AG09319 (cell line): ENCODE measurements around the gene SMAD2.

ENCODE experiments used
- DNase-seq: peaks from one replicate; pipeline ENCODE4 v3.0.0-alpha.2; 2010; ENCODE audit warnings: low read depth; ENCODE audit errors: extremely low read depth
- TF ChIP-seq, protein P1 (sequence below): IDR thresholded peaks from 2 replicates; pipeline ENCODE4 v1.5.1; 2011; ENCODE audit warnings: low read depth, mild to moderate bottlenecking, inconsistent platforms, low read length, moderate library complexity

Gene SMAD2

DNA sequence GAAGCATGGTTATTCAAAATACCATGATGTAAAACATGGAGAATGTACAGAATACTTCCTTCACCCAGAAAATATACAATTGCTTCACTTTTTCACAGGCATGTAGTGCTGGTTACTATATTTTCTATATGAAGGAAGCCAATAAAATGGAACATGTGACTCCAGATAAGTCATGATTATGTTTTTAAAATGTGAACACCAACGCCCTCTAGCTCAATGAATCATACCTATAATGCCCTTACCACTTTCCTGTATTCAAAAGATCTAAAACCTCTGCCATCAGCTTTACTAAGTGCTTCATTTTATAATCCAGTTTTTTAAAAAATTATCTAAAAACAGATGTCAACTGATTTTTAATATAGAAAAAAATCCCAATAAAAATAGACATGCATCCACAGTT lies 59.9 kb downstream of the SMAD2 start:
- TF ChIP-seq, protein P1, sequence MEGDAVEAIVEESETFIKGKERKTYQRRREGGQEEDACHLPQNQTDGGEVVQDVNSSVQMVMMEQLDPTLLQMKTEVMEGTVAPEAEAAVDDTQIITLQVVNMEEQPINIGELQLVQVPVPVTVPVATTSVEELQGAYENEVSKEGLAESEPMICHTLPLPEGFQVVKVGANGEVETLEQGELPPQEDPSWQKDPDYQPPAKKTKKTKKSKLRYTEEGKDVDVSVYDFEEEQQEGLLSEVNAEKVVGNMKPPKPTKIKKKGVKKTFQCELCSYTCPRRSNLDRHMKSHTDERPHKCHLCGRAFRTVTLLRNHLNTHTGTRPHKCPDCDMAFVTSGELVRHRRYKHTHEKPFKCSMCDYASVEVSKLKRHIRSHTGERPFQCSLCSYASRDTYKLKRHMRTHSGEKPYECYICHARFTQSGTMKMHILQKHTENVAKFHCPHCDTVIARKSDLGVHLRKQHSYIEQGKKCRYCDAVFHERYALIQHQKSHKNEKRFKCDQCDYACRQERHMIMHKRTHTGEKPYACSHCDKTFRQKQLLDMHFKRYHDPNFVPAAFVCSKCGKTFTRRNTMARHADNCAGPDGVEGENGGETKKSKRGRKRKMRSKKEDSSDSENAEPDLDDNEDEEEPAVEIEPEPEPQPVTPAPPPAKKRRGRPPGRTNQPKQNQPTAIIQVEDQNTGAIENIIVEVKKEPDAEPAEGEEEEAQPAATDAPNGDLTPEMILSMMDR = no peak
- no peak for DNase-seq

DNA sequence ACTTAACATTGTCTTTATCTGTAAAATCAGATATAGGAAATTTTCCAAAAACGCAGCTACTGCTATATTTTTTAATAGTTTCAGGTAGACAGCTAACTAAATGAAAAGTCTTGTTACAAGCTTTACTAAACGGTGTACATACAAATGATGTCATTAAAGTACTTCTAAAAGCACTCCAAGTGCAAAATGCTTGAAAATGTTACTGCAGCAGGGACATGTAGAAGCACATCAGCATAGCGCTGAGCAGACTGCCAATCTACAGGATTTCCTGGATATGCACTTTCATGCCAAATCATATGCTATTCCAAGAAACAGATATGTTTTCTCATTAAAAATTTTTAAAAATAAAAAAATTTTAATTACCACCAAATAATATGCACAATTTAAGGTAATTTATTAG lies 61.7 kb downstream of the SMAD2 start:
- TF ChIP-seq, protein P1 = no peak
- no peak for DNase-seq

DNA sequence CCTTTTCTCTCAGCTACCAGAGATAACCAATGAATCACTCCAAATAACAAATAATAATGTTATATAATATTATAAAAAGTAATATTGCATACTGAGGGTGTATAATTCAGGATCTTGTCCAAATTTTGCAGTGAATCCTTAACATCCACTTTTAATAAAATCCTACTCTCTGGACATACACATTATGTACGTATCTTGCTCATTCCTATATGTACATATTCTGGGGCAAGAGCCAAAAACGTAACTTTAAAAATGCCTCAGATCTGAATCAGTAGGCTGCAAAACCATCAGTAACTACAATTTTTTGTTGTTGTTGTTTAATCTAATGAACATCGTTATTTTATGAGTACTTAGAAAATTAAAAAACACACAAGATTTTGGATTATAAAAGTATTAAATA lies 65.3 kb downstream of the SMAD2 start:
- TF ChIP-seq, protein P1 = no peak
- no peak for DNase-seq

DNA sequence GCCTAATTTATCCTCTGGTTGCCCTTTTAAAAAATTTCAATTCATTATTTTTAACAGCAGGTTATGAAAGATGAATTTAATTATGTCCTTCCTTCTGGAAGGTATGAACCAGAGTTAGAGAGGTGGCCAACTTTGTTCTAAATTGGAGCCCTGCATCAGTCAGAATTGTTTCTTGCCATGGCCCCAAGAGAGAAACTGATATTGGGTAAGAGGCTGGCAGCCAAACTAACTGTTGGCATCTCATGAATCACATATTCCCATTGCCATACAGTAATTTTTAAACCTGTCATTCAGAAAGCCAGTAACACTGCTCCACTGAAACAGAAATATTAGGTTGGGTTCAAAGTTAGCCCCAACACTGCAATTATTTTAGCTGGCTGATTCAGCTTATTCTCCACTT lies 67.4 kb downstream of the SMAD2 start:
- no peak for DNase-seq
- TF ChIP-seq, protein P1 = no peak

DNA sequence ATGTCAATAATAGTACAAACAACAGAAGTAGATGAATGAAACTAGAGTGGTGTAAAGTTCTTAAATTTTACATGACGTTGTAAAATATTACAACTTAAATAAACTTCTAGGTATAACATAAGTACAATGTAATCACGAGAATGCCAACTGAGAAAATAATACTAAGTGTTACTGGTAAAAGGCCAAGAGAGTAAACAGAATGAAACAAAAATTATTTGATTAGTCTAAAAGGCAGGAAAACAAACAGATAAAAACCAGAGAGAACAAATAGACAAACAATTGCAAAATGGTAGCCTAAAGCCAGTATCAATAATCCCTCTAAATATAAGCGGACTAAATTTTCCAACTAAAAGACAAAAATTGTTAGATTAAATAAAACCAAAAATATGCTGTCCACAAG lies 71.9 kb downstream of the SMAD2 start:
- no peak for DNase-seq
- TF ChIP-seq, protein P1 = no peak

DNA sequence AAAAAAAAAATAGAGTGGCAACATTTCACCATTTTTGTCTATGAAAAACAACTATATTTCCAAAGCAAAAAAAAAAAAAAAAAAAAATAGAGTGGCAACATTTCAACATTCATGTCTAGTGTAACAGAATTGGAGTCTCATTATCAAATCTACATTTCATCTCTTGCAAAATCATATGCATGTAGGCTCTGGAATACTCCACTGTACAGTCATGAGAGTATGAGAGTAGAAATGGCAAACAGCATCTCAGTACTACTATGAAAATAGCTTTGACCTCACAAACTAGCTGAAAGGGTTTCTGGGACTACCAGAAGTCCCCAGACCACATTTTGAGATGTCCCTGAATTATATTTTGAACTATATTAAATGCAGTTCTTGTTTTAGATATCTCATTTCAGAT lies 82.8 kb downstream of the SMAD2 start:
- DNase-seq = no peak
- TF ChIP-seq, protein P1 = no peak

DNA sequence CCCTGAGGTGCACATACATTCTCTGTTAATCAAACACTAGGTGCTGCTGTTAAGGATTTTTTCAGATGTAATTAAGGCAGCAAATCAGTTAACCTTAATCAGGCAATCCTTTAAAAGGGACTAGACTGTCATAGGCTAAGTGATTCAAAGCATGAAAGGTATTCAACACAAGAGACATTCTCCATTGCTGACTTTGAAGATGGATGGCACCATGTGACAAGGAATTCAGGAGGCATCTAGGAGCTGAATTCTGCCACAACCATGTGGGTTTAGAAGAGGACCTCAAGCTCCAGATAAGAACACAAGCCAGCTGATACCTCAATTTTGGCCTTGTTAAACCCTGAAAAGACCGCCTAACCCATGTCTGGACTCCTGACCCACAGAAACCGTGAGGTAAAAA lies 84.0 kb downstream of the SMAD2 start:
- TF ChIP-seq, protein P1 = no peak
- no peak for DNase-seq
